SK-N-SH treated with all-trans-retinoic acid at 6 μM for 48 hours (cell line): ENCODE data around the gene WASF2.

ENCODE experiments used
- ATAC-seq: fragments of 200-7000 bp; cut with Tn5 transposase; 3 replicates; pipeline ENCODE4 v1.9.1; 2020; ENCODE audit warnings: mild to moderate bottlenecking, moderate library complexity
- BACH2 ChIP-seq: fragments of 250-450 bp; sonication (Bioruptor Pico); IDR thresholded peaks from 2 replicates; pipeline ENCODE4 v1.9.0; 2021; ENCODE audit warnings: mild to moderate bottlenecking, borderline replicate concordance
- CREB5 ChIP-seq: fragments of 250-450 bp; sonication (Bioruptor Pico); IDR thresholded peaks from 2 replicates; pipeline ENCODE4 v1.5.1; 2020; ENCODE audit warnings: low read depth, mild to moderate bottlenecking, moderate library complexity
- CSDC2 ChIP-seq: fragments of 250-450 bp; sonication (Bioruptor Pico); IDR thresholded peaks from 2 replicates; pipeline ENCODE4 v1.5.0; 2020; ENCODE audit warnings: mild to moderate bottlenecking, moderate library complexity
- CSRNP3 ChIP-seq: fragments of 250-450 bp; sonication (Bioruptor Pico); IDR thresholded peaks from 2 replicates; pipeline ENCODE4 v1.5.1; 2021; ENCODE audit warnings: mild to moderate bottlenecking, moderate library complexity
- ESRRG ChIP-seq: fragments of 250-450 bp; sonication (Bioruptor Pico); IDR thresholded peaks from 2 replicates; pipeline ENCODE4 v1.6.1; 2021; ENCODE audit warnings: mild to moderate bottlenecking
- GLIS3 ChIP-seq: fragments of 250-450 bp; sonication (Bioruptor Pico); IDR thresholded peaks from 2 replicates; pipeline ENCODE4 v1.5.0; 2020; ENCODE audit warnings: mild to moderate bottlenecking, moderate library complexity
- ISL1 ChIP-seq: fragments of 250-450 bp; sonication (Bioruptor Pico); IDR thresholded peaks from 2 replicates; pipeline ENCODE4 v2.1.2; 2022; ENCODE audit warnings: mild to moderate bottlenecking, moderate library complexity
- PATZ1 ChIP-seq: fragments of 250-450 bp; sonication (Bioruptor Pico); IDR thresholded peaks from 2 replicates; pipeline ENCODE4 v1.8.0; 2020; ENCODE audit warnings: mild to moderate bottlenecking, moderate library complexity, borderline replicate concordance
- POU6F1 ChIP-seq: fragments of 250-450 bp; sonication (Bioruptor Pico); IDR thresholded peaks from 2 replicates; pipeline ENCODE4 v1.8.0; 2021; ENCODE audit warnings: low read depth, mild to moderate bottlenecking, moderate library complexity, borderline replicate concordance
- PPARA ChIP-seq: fragments of 250-450 bp; sonication (Bioruptor Pico); IDR thresholded peaks from 2 replicates; pipeline ENCODE4 v1.5.0; 2020; ENCODE audit warnings: mild to moderate bottlenecking, borderline replicate concordance
- RARB ChIP-seq: fragments of 250-450 bp; sonication (Bioruptor Pico); IDR thresholded peaks from 2 replicates; pipeline ENCODE4 v1.8.0; 2021; ENCODE audit warnings: mild to moderate bottlenecking, moderate library complexity
- SNAI2 ChIP-seq: fragments of 250-450 bp; sonication (Bioruptor Pico); IDR thresholded peaks from 2 replicates; pipeline ENCODE4 v1.5.0; 2020; ENCODE audit warnings: mild to moderate bottlenecking, moderate library complexity
- TCF4 ChIP-seq: fragments of 250-450 bp; sonication (Bioruptor Pico); IDR thresholded peaks from 2 replicates; pipeline ENCODE4 v1.8.0; 2021; ENCODE audit warnings: mild to moderate bottlenecking, moderate library complexity, borderline replicate concordance
- TOX ChIP-seq: fragments of 250-450 bp; sonication (Bioruptor Pico); IDR thresholded peaks from 2 replicates; pipeline ENCODE4 v1.8.0; 2021; ENCODE audit warnings: mild to moderate bottlenecking, moderate library complexity, borderline replicate concordance
- TSHZ2 ChIP-seq: fragments of 250-450 bp; sonication (Bioruptor Pico); IDR thresholded peaks from 2 replicates; pipeline ENCODE4 v1.5.0; 2020; ENCODE audit warnings: mild to moderate bottlenecking, moderate library complexity
- ZFP3 ChIP-seq: fragments of 250-450 bp; sonication (Bioruptor Pico); IDR thresholded peaks from 2 replicates; pipeline ENCODE4 v1.5.0; 2020; ENCODE audit warnings: mild to moderate bottlenecking, moderate library complexity
- ZFP30 ChIP-seq: fragments of 450-650 bp; formaldehyde crosslinking; IDR thresholded peaks from 2 replicates; pipeline ENCODE4 v1.5.0; 2022; ENCODE audit warnings: mild to moderate bottlenecking, moderate library complexity
- ZNF565 ChIP-seq: fragments of 450-650 bp; formaldehyde crosslinking; conservative IDR thresholded peaks from 2 replicates; pipeline ENCODE4 v1.5.0; 2020; ENCODE audit warnings: low read depth, mild to moderate bottlenecking, moderate library complexity
- ZNF70 ChIP-seq: fragments of 450-650 bp; formaldehyde crosslinking; IDR thresholded peaks from 2 replicates; pipeline ENCODE4 v1.5.0; 2020; ENCODE audit warnings: mild to moderate bottlenecking, moderate library complexity

WASF2 gene

GRCh38 chr1:27423709-27424108 is 66.3 kb downstream of the WASF2 start:
- TF ChIP-seq PPARA (CRISPR knock-in tag) (no peak), ZFP3 (CRISPR knock-in tag) (no peak), BACH2 (no peak), POU6F1 (CRISPR knock-in tag) (no peak), GLIS3 (CRISPR knock-in tag) (no peak)
- no peak for ATAC-seq

- peak; percentile 90 for ATAC-seq
- no peak for TF ChIP-seq ZFP30 (CRISPR knock-in tag)
Observed at GRCh38 chr1:27418326-27419185, 71.4 kb downstream of the WASF2 start.

GRCh38 chr1:27417713-27418112 is 72.3 kb downstream of the WASF2 start:
- TF ChIP-seq ZNF70 (CRISPR knock-in tag) (no peak), ZFP30 (CRISPR knock-in tag) (no peak), RARB (CRISPR knock-in tag) (no peak), ISL1 (CRISPR knock-in tag) (no peak), CSRNP3 (CRISPR knock-in tag) (no peak), BACH2 (no peak), SNAI2 (CRISPR knock-in tag) (no peak), PATZ1 (no peak), GLIS3 (CRISPR knock-in tag) (no peak), TOX (CRISPR knock-in tag) (no peak), TCF4 (no peak), ZFP3 (CRISPR knock-in tag) (no peak), CREB5 (no peak), TSHZ2 (CRISPR knock-in tag) (no peak), ZNF565 (CRISPR knock-in tag) (no peak)
- ATAC-seq = no peak

- peak; percentile 67 for ATAC-seq
- TF ChIP-seq ESRRG (CRISPR knock-in tag) (no peak), CREB5 (no peak), GLIS3 (CRISPR knock-in tag) (no peak), TSHZ2 (CRISPR knock-in tag) (no peak), CSDC2 (CRISPR knock-in tag) (no peak), PATZ1 (no peak)
Observed at GRCh38 chr1:27416387-27417111, 73.4 kb downstream of the WASF2 start.
